ENCODE measurements around the gene STAT5B. TPM values are rescaled to one million over a fixed set of nuclear protein-coding genes. Genes with fewer than 3 reads are reported as not detected.
A peak's percentile ranks its signal among the peaks of the same experiment; 100 is the strongest.
"Not testable (repeated sequence)": the region's sequence is repeated elsewhere in the genome, so short reads cannot be mapped to it uniquely, and the experiment has no call there.

STAT5B gene
- total RNA-seq, 1 experiment from 2014 or later, result 14.2 TPM

DNA sequence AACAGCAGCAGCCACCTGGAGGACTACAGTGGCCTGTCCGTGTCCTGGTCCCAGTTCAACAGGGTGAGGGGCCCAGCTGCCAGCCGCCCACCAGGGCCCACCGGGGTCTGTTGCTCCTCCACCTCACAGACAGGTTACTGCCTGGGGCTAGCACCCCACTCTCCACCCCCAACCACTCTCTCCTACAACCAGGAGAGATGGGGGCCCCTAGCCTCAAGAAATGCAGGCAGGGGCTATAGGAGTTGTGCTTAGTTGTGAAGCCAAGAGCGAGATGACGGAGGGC is 30.1 kb upstream of the STAT5B start:
- no peak for DNase-seq (ENCODE audit: low read depth)

DNA sequence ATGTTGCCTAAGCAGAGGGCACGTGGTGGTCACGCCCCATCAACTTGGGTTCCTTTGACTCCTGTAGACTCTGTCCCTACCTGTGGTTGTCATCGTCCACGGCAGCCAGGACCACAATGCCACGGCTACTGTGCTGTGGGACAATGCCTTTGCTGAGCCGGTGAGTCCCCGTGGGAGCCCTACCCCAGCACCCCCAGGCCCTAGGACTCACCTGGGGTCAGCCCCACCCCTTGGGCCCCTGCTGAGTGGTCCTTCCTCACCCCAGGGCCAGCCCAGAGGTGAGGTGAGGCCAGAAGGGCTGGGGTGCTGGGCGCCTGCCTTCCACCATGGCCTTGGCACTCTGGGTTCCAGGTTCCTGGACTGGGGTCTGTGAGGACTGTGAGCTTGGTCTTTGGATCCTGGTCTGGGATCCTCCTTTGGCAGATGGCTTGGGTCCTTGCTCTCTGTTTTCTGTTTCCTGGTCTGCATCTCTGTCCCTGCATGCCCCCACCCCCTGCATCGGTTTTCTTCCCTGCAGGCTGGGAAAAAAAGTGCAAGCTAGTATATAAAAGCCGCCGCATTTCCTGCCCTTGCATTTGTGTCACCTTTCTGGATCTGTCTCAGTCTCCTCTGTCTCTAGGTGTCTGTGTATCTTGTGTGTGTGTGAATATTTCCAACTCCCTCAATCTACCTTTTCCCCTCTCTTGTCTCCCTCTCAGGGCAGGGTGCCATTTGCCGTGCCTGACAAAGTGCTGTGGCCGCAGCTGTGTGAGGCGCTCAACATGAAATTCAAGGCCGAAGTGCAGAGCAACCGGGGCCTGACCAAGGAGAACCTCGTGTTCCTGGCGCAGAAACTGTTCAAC is 29.6 kb upstream of the STAT5B start:
- DNase-seq (ENCODE audit: low read depth), result no peak

DNA sequence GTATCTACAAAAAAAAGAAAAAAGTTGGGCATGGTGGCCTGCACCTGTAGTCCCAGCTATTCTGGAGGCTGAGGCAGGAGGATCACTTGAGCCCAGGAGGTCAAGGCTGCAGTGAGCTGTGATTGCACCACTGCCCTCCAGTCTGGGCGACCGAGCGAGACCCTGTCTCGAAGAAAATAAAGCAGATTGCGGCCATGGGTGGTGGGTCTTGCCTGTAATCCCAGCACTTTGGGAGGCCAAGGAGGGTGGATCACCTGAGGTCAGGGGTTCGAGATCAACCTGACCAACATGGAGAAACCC is 28.8 kb upstream of the STAT5B start:
- not testable (repeated sequence) for DNase-seq (ENCODE audit: low read depth)

DNA sequence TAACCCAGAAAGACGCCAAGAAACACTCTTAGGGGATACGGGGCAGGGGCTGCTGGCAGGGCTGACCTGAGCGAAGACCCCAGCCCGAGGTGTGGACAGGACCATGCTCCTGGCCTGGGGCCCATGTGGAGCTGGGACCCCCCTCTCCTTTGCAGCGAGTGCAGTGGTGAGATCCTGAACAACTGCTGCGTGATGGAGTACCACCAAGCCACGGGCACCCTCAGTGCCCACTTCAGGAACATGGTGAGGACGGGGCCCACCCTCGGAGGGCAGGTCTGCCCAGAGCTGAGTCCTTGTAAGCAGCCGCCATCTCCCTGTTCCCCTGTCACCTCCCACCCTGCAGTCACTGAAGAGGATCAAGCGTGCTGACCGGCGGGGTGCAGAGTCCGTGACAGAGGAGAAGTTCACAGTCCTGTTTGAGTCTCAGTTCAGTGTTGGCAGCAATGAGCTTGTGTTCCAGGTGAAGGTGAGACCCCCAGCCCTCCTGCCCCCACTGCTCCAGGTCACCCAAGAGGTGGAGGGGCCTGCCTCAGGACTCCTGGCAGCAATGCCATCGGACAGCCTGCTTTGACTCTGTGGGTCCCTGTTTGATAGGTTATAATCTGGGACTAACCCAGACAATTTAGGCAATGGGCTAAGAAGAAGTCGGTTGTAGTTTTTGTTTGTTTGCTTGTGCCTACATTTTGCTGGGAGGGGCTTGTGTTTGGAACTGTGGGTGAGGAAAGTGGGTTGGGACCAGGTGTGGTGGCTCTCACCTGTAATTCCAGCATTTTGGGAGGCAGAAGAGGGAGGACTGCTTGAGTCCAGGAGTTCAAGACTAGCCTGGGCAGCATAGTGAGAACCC is 28.2 kb upstream of the STAT5B start:
- DNase-seq (ENCODE audit: low read depth), result no peak

DNA sequence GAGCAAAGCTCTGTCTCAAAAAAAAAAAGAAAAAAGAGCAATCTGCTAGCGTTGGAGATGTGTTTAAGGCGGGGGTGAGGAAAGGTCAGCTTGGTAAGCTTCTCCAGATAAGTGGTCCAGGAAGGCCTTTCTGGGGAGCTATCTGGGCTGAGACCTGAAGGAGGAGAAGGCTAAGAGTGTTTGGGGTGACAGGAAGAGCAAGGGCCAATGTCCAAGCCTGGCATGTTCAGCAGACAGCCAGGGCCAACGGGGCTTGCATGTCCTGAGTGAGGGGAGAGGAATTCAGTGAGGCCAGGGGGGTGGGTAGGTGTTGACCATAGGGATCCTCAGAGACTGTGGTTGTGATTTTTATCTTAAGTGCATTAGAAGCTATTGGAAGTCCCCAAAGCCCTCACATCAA is 27.5 kb upstream of the STAT5B start:
- no peak for DNase-seq (ENCODE audit: low read depth)

DNA sequence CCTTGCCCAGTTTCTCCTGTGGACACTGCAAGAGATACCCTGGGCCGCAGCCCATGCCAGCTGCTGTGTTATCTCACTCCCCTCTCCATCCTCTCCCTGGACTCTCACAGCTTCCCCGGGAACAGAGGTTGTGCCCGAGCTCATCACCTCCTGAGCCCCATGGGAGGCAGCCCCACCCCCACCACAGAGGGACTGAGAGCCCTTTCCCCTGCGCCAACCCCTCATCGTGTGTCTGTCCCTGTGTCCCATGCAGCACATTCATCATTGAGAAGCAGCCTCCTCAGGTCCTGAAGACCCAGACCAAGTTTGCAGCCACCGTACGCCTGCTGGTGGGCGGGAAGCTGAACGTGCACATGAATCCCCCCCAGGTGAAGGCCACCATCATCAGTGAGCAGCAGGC is 24.8 kb upstream of the STAT5B start:
- no peak for DNase-seq (ENCODE audit: low read depth)

DNA sequence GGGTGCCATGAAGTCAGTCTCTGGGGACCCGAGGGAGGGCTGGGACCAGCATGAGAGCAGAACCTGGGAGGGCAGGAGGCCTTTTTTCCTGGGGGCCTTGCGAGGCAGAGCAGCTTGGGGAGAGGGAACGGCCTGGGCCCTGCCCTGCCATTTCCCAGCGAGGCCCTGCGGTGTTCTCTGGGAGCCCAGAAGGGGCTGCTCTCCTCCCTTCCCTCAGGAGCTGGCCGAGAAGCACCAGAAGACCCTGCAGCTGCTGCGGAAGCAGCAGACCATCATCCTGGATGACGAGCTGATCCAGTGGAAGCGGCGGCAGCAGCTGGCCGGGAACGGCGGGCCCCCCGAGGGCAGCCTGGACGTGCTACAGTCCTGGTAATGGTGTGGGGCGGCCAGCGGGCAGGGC is 23.7 kb upstream of the STAT5B start:
- DNase-seq (ENCODE audit: low read depth), result not testable (repeated sequence)

DNA sequence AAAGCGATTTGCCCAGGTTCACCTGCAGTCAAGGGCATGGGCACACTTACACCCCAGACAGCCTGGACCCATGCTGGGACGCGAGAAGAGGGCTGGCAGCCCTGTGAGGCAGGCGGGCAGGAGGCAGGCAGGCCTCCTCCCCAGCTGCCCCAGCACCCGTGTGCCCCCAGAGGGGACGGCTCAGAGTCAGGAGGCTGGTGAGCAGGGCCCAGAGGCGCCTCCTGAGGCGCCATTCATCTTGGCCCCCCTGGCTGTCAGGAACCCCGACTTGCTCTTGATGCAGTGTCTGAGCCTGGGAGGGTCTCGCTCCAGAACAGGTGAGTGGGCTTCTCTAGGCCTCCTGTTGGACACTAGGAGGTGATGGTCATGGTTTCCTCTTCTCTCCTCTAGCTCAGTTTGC is 23.2 kb upstream of the STAT5B start:
- DNase-seq (ENCODE audit: low read depth), result not testable (repeated sequence)

DNA sequence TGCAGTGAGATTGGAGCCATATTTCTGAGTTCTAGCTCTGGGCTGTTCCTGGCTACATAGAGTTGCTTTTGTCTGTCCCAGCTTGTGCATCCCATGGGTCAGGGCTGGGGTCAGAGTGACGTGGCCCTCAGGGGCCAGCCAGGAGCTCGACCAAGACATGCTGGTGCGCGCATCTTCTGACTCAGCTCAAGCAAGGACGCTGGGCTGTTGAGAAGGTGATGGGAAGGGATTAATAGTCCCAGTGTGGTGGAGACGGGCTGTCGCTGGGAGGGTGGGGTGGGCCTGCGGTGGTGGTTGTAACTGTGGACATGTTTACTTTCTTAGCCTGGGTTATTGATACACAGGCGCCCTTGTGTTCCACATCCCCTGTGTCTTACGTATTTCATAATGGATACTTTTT is 21.6 kb upstream of the STAT5B start:
- not testable (repeated sequence) for DNase-seq (ENCODE audit: low read depth)

DNA sequence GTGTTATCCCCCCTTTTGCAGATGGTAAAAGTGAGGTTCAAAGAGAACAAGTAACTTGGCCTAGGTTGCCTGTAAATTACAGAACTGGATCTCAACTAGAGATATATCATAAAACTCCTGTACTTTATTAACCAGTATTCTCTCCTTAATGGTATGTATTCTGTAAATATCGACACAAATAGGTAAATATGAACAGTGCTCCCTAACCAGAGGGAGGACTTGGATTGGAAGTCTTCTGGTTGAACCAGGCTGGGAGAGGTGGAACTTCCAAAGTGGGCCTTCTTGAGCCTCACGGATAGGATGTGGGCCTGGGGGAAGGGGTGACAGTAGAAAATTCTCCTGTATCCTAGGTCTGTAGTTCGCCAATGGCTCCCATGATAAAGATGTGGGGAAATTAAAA is 19.8 kb upstream of the STAT5B start:
- DNase-seq (ENCODE audit: low read depth), result no peak

DNA sequence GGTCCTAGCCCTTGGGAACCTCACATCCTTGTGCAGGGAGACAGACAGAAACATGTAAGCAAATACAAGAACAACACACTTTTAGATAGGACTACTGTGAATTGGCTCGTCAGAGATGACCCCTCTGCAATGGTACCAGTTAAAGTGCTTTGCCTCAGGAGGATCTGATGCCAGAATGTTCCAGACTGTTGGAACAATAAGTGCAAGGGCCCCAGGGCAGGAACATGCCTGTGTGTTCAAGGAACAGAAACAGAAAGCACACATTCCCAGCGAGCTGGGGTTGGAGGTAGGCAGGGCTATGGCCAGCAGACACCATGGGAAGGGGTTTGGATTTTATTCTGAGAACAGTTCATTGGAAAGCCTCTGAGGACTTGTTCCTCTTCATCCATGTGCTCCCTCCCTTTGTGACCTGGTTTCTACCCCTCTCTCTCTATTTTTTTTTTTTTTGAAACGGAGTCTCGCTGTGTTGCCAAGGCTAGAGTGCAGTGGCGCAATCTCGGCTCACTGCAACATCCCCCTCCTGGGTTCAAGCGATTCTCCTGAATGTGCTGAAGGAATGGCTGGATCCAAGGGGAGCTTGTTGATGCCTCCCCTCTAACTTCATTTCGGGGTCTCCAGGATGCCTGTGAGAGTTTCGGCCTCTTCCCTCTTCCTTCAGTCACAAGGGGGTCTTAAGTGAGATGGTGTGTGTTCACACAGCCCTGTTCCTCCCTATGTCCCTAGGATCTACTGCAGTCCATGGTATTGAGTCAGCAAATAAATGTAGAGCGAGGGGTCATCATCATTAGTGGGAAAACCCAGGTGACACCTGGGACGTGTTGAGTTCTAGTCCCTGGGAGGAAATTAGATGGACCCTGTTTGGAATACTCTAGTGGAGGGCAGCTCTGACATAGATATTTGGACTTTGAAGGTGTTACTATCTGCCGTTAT is 18.5 kb upstream of the STAT5B start:
- DNase-seq (ENCODE audit: low read depth), result no peak

DNA sequence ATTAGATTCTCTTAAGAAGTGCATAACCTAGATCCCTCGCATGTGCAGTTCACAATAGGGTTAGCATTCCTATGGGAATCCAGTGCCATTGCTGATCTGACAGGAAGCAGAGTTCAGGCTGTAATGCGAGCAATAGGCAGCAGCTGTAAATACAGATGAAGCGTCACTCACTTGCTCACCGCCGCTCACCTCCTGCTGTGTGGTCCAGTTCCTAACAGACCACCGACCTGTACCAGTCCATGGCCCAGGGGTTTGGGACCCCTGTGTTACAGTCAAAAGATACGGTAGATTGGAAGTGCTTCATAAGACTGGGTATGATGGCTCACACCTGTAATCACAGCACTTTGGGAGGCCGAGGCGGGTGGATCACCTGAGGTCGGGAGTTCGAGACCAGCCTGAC is 14.9 kb upstream of the STAT5B start:
- DNase-seq (ENCODE audit: low read depth), result peak; percentile 79

DNA sequence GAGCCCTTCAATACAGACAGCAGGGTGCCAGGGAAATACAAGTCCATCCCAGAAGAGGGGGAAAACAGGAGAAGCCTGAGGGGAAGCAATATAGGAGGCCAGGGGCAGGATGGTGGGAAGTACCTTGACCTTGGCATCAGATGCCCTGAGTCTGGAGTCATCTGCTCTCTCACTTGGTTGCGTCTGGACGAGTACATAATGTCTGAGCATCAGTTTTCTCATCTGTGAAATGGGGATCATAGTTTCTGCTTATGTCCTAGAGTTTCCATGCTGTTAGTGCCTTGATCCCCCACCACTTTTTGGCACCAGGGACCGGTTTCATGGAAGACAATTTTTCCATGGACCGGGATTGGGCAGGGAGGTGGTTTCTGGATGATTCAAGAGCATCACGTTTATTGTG is 14.4 kb upstream of the STAT5B start:
- DNase-seq (ENCODE audit: low read depth), result no peak

DNA sequence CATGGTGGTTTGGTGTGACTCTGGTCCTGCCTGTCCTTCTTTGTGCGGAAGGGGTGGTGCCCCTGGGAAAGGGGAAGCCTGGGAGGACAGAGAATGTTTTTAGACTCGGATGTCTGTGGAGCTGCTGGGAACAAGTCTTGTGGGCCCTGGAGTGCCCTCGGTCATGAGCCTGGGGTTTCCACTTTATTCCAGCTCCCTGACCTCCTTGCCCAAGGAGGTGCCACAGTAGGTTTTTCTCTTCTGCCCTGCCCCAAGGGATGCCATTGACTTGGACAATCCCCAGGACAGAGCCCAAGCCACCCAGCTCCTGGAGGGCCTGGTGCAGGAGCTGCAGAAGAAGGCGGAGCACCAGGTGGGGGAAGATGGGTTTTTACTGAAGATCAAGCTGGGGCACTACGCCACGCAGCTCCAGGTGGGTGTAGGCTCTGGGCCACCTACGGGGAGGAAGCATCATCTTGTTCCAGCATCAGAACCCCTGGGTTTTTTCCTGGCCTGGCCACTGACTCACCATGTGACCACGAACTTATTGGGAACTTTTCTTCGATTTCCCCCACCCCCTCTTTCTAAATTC is 13.5 kb upstream of the STAT5B start:
- no peak for DNase-seq (ENCODE audit: low read depth)

DNA sequence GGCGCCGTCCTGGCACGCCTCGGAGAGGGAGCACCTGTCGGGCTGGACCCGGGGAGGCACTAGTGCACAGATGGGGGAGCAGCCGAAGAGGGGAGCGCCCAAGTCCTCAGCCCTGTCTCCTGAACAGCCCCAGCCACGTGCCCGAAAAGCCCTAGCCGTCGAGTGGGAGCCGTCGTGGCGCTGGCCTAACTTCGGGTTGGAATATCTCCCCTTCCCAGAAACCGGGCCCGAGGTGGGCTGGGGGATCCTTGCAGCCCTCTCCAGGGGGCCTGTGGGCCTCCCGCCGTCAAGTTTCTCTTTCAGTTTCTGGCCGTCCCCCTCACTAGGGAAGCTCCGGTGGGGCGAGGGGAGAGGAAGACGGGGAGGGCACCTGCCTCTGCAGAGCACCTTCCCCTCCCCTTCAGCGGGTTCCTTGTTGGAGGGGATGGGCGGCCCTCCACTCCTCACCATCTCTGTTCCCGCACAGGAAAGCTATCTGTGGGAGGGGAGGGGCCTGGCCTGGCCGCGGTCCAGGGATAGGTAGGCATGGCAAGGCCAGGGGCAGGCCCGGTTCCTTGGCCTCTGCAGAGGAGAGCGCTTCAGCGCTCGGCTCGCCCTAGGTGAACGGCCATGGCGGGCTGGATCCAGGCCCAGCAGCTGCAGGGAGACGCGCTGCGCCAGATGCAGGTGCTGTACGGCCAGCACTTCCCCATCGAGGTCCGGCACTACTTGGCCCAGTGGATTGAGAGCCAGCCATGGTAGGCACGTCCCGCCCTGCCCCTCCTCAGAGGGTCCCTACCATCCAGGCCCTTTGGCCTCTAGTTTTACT is 12.8 kb upstream of the STAT5B start:
- no peak for DNase-seq (ENCODE audit: low read depth)

DNA sequence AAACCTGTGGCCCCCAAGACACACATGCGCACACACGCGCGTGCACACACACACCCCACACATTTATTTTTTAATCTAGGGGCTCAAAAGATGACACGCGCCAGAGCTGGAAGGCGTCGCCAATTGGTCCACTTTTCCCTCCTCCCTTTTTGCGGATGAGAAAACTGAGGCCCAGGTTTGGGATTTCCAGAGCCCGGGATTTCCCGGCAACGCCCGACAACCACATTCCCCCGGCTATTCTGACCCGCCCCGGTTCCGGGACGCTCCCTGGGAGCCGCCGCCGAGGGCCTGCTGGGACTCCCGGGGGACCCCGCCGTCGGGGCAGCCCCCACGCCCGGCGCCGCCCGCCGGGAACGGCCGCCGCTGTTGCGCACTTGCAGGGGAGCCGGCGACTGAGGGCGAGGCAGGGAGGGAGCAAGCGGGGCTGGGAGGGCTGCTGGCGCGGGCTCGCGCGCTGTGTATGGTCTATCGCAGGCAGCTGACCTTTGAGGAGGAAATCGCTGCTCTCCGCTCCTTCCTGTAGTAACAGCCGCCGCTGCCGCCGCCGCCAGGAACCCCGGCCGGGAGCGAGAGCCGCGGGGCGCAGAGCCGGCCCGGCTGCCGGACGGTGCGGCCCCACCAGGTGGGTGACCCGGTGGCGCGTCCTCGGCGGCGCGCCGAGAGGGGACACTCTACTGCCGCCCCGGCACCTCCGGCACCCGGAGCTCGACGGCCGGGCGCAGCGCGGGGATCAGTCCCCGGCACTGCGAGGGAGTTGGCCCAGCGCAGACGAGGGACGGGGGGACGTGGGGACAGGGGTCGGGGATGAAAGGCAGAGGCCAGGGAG is 12.0 kb upstream of the STAT5B start, which contains the start of gene STAT5A:
Gene STAT5A (plus strand): TSS at position 522 of the 826 bp plus-strand sequence. CDS start 914 bp downstream, outside the sequence.
- peak; percentile 63 for DNase-seq (ENCODE audit: low read depth)

DNA sequence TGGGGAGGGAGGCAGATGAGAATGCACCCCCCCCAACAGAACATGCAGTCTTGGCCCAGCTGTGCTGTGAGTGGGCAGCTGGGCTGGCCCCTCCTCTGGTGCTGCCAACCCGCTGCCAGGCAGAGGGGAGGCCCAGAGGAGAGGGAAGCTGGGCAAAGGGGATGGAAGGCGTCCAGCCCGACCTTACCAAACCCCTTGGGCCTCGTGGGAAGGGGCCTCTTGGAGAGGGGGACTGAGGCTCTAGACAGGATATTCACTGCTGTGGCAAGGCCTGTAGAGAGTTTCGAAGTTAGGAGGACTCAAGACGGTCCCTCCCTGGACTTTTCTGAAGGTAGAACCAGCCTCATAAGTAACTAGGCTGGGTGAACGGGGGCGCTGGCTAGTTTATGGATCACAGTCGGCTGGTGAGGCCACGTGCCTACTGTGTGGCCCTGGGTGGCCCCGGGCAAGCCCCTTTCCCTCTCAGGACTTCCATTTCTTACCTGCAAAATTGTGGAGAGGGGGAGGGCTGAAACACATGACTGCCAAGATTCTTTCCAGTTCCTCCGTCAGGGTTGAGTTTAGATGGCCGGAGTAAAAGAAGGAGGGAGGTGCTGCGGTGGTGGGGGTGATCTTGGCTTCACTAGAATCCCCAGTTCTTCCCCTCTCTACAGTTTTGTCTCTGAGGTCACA is 11.2 kb upstream of the STAT5B start:
- peak; percentile 62 for DNase-seq (ENCODE audit: low read depth)

DNA sequence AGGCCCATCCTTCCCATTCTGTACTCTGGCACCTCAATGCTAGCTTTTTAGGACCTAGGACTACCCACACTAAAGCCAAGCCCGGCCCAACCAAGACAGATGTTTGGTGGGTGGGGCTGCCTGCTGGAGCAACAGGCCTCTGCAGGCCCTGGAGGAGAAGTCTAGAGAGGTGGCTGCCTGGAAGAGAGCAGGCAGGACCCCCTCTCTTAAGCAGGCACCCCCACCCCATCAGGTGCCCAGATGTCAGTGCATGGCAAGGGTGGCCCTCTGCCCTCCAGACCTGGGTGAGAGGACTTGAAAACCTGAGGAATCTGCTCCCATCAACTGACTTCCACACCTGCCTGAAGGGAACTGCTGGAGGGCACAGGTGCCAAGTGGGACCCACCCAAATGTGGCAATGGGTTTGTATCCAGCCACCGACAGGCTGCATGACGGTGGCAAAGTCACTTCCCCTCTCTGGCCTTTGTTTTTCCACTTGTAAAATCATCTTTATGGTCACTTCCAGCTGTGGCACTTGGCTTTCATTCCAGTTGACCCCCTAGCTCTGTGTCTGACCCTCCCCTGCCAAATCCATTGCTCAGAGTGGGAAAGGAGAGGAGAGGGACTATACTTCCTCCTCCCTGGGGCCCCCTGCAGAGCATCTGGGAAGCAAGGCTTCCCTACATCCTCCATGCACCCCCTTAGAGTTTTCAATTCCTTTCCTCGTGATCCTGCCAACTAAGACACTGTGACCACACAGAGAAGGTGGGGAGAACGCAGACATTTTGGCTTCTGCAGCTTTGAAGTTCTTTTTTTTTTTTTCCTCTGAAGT is 10.4 kb upstream of the STAT5B start:
- DNase-seq (ENCODE audit: low read depth), result no peak
